Measurements from ENCODE around the gene FMN2.

The FMN2 gene

DNA sequence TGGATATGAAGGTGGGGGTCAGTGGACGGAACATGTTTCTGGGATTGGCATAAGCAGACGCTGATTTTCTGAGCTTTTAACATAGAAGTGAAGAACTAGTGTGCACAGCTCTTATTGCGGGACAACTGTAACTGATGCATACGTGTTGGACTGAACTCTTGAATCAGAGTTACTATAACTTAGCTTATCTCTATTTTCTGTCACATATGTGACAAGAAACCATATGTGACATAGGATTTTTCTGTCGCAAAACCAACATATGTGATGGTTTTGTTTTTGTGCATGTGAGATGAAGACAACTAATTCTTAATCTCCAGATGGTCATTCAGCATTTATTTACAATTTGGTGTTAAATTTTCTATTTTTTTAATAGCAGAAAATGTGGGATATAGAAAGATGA, 270.4 kb downstream of the FMN2 start:
- no peak for TF ChIP-seq CTCF (IDR thresholded peaks at IDR 0.05; ENCODE audit: insufficient read depth, low read depth, low read length, missing control alignments)
- no peak overlapping the region for H3K4me3 ChIP-seq (ENCODE audit: low read length)

DNA sequence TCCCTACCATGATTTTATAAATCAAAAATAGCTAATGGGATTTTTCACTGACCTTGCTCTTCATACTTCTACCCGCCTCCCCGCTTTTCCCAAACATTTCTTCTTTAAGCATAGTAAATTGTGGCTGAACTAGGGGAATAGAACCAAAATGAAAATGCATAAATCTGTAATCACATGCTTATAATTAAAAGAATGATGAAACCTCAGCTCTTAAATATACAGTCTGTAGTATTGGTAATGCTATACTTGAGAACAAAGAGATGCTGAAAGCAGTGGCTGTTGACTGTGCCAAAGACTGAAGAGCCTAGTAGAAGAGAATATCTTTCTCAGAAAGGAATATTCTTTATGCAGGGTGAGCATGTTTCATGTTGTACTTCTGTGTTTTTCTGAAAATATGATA, 271.1 kb downstream of the FMN2 start:
- no peak for DNase-seq (ENCODE audit: low read depth)
- no peak overlapping the region for H3K4me3 ChIP-seq (ENCODE audit: low read length)

More for the DNA sequence above, 270.4 kb downstream of the FMN2 start:
- no peak for DNase-seq (ENCODE audit: low read depth)

DNA sequence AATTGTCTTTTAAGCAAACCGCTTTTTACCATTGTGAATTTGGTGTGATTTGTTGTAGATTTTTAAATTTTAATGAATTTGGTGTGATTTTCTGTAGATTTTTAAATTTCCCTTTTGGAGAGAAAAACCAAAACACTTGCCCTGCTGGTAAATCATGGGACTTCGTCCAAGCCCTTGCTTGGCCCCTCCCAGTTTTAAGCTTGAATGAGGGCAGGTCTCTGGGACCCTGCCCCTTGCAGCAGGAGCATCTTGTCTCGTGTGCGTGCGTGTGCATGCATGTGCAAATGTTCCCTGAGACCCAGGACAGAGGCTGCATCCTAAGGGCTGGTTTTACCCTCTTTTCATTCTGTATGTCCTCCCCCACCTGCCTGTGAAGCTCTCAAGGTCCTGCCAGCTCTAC, 271.6 kb downstream of the FMN2 start:
- no peak overlapping the region for H3K4me3 ChIP-seq (ENCODE audit: low read length)
- no peak for TF ChIP-seq CTCF (IDR thresholded peaks at IDR 0.05; ENCODE audit: insufficient read depth, low read depth, low read length, missing control alignments)
- DNase-seq (ENCODE audit: low read depth) = no peak

More for the DNA sequence above, 271.1 kb downstream of the FMN2 start:
- no peak for TF ChIP-seq CTCF (IDR thresholded peaks at IDR 0.05; ENCODE audit: insufficient read depth, low read depth, low read length, missing control alignments)

DNA sequence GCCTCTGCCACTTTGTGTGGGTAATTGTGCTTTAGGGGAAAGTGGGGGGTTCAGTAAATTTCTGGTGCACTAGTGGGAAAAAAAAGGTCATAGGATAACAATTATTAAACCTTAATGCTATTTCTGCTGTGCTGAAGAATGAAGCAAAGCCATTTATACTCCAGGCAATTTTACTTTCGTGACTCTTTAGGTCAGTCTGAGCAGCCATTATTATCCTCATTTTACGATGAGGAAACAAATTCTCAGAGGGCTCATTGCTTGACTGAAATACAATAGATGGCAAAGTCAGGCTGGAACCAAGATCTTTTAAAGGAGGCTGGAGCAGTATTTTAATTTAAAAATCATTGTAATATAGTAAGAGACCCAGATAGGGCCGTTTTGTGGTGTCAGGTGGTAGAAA, 272.2 kb downstream of the FMN2 start:
- no peak overlapping the region for H3K4me3 ChIP-seq (ENCODE audit: low read length)
- no peak for TF ChIP-seq CTCF (IDR thresholded peaks at IDR 0.05; ENCODE audit: insufficient read depth, low read depth, low read length, missing control alignments)
- DNase-seq (ENCODE audit: low read depth) = no peak

DNA sequence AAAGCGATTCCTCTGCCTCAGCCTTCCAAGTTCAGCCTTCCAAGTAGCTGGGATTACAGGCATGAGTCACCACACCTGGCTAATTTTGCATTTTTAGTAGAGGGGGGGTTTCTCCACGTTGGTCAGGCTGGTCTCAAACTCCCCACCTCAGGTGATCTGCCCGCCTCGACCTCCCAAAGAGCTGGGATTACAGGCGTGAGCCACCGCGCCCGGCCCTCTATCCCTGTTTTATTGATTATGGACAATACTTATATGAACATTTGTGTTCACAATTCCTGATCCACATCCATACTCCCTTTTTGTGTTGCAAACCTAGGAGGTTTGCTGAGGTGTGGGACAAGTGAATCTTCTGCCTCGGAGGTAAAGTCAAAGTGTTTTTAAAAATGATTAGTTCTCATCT, 275.0 kb downstream of the FMN2 start:
- no peak for DNase-seq (ENCODE audit: low read depth)
- TF ChIP-seq CTCF (IDR thresholded peaks at IDR 0.05; ENCODE audit: insufficient read depth, low read depth, low read length, missing control alignments) = no peak
- no peak overlapping the region for H3K4me3 ChIP-seq (ENCODE audit: low read length)

GRCh38 chr1:240385551-240385950, 293.9 kb downstream of the FMN2 start:
- no peak overlapping the region for H3K4me3 ChIP-seq (ENCODE audit: low read length)
- TF ChIP-seq CTCF (IDR thresholded peaks at IDR 0.05; ENCODE audit: insufficient read depth, low read depth, low read length, missing control alignments) = no peak
- no peak for DNase-seq (ENCODE audit: low read depth)
